ENCODE data around the gene CCL27.
"Not testable (repeated sequence)": the region's sequence is repeated elsewhere in the genome, so short reads cannot be mapped to it uniquely, and the experiment has no call there.

Gene CCL27

DNA sequence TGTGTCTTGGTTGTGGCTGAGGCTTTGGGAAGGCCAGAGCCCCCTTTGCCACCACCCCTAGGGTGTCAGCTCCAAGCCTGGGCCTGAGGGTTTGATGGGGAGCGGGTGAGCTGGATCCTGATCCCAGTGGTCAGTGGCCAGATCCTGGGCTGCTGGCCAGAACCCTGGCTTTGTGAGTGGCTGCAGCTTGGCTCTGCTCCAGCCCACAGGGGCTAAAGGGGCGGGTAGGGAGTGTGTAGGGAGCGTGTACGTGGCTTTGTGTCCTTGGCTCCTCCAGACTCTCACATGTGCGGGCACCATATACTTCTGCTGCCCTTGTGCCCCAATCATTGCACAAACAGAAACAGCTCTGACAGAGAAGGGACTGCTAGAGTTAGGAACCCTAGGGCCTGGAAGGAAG, 11.6 kb downstream of the CCL27 start:
- DNase-seq = no peak

- DNase-seq = no peak
Observed at GRCh38 chr9:34648673-34649072, 13.8 kb downstream of the CCL27 start.

DNA sequence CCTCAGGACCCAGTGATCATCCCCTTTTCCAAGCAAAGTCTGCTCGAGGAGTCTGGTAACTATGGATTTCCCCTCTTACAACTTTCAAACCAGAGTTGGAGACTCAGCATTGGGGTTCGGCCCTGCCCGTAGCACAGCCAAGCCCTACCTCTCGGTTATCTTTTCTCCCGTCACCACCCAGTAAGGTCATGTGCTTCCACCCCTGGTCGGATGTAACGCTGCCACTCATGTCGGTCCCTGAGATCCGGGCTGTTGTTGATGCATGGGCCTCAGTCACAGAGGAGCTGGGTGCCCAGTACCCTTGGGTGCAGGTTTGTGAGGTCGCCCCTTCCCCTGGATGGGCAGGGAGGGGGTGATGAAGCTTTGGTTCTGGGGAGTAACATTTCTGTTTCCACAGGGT, 14.8 kb downstream of the CCL27 start:
- DNase-seq = no peak

DNA sequence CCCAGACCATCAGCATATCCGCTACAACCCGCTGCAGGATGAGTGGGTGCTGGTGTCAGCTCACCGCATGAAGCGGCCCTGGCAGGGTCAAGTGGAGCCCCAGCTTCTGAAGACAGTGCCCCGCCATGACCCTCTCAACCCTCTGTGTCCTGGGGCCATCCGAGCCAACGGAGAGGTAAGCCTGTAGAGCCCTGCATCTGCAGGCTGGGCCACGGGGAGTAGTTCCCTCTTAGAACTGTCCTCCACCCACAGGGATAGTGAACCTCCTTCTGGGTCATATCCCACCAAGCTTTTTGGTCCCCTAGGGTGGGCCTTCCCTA, 15.4 kb downstream of the CCL27 start:
- no peak for DNase-seq

DNA sequence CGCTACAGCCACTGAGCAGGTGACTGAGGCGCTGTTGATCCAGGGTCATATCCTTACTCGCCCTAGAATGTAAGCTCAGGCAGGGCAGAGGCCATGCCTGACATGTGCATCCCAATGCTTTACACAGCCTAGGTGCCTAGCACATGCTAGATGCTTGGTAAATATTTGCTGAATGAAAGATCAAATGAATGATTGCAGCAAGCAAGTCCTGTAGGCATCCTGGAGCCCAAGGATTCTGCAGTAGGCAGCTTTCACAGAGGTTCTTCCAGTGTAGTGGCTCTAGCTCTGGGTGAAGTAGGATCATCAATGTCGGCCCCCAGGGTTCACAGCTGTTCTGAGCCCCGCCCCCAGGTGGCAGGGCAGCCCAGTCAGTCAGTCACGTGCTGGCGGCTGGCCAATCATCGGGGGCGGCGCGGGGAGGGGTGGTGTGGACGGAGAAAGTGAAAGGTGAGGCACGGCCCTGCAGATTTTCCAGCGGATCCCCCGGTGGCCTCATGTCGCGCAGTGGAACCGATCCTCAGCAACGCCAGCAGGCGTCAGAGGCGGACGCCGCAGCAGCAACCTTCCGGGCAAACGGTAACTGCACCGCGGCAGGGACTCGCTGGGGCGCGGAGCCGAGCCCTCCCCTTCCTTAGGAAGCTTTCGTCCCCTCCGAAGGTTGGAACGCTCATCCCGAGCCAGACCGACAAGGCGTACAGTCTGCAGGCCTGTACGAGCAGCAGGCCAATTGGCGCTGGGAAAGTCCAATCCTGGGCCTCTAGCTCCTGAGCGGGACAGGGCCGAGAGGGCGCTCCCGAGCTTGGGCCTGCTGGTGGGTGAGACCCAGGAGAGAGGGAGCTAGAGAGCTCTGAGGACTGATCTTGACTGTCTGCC, 16.0 kb downstream of the CCL27 start, which contains the start of gene GALT:
GALT (plus strand) TSS at position 465 of the 873 bp plus-strand sequence; CDS start at position 495, 30 bp downstream.
- peak; percentile 94 for DNase-seq

DNA sequence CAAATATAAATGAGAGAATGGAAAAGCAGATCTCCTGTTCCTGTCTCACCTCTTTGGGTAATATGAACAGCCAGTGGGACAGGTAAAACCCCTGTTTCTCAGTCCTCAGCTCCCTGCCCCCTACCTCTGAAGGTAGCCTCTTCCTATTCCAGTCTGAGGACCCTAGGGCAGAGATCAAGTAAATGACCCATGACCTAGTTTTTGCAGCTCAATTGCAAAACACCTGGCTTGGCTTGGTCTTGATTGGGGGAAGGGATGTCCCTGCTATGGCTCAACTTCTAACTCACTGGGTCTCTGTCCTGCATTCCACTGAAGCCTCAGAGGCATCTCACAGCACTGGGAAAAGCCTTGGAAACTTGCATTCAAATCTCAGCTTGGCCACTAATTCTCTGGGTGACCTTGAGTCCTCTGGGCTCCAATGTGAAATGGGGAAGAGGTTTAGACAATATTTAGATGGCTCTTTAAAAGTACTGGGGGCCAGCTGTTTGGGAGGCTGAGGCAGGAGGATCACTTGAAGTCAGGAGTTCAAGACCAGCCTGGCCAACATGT, 17.6 kb downstream of the CCL27 start:
- DNase-seq = no peak

DNA sequence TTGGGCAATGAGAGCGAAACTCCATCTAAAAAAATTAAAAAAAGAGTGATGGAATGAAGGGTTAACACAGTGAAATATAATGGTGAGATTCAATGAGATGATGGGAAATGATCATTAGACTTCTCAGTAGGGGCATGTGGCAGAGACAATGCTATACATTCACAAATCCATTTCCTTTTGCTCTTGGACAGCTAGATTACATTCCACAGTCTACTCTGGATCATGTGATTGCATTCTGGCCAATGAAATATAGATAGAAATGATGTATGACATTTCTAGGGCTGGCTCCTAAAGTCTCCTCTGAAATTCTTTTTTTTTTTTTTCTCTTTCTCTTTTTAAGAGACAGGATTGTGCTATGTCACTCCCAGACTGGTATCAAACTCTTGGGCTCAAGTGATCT, 19.8 kb downstream of the CCL27 start:
- no peak for DNase-seq

- DNase-seq = not testable (repeated sequence)
Observed at GRCh38 chr9:34639322-34639721, 23.1 kb downstream of the CCL27 start.

DNA sequence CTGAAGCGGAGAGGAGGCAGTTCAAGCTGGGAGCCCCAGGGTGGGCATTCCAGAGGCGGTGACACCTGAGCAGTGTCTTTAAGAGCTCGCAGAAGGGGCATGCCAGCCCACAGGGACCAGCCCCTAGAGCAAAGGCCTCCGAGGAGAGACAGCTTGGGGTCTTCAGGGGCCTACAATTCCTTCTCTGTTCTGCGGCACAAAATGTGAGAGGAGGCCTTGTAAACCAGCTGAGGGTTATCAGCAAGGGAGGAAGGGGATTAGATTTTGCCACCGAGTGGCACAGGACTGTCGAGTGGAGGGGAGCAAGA, 24.4 kb downstream of the CCL27 start:
- DNase-seq = no peak

- DNase-seq = peak; percentile 96
Observed at GRCh38 chr9:34637356-34638137, 24.9 kb downstream of the CCL27 start, which contains the start of gene SIGMAR1. TSS of gene SIGMAR1 (minus strand) at chr9:34637787. CDS start at chr9:34637697, 90 bp downstream.

GRCh38 chr9:34636791-34637355, 25.6 kb downstream of the CCL27 start:
- no peak for DNase-seq

DNA sequence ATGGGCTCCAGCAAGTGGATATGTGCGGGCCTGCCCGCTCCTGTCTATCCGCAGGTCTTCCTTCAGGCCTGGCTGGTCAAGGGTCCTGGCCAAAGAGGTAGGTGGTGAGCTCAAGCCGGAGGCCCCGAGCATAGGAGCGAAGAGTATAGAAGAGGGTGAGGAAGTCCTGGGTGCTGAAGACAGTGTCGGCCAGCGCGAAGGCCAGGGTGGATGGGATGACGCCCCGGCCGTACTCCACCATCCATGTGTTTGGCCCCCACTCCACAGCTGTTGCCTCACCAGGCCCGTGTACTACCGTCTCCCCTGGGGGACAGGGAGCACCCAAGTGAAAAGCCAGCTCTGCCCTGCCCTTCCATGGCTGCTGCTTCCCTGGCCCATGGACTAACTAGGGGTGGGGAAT, 26.9 kb downstream of the CCL27 start:
- no peak for DNase-seq

DNA sequence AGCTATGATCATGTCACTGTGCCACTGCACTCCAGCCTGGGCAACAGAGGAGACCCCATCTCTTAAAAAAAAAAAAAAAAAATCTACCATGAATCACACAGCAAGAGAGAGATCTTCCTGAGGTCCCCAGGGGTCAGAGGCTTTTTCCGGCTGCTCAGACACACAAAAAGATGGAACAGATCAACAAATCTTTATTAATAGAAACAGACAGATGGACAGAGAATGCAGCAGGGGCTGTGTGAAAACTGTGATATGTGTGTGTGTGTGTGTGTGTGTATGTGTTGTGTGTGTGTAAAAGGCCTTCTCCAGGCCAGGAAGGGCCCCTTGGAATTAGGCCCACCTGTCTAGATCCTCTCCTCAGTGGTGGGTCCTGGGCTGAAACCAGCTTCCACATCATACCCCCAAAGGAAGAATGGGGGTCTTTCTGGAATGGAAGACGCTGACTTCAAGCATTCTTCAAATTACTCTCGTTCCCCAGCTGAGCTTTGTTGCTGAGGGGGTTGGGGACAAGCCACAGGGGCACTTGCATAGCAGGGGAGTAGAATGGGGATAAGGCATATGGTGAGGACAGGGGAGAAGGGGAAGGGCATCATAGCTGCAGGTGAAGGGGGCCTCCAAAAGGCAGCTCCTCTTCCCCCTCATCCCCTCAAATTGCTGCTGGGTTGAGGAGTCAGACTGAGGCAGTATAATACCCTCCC, 27.8 kb downstream of the CCL27 start:
- DNase-seq = no peak

DNA sequence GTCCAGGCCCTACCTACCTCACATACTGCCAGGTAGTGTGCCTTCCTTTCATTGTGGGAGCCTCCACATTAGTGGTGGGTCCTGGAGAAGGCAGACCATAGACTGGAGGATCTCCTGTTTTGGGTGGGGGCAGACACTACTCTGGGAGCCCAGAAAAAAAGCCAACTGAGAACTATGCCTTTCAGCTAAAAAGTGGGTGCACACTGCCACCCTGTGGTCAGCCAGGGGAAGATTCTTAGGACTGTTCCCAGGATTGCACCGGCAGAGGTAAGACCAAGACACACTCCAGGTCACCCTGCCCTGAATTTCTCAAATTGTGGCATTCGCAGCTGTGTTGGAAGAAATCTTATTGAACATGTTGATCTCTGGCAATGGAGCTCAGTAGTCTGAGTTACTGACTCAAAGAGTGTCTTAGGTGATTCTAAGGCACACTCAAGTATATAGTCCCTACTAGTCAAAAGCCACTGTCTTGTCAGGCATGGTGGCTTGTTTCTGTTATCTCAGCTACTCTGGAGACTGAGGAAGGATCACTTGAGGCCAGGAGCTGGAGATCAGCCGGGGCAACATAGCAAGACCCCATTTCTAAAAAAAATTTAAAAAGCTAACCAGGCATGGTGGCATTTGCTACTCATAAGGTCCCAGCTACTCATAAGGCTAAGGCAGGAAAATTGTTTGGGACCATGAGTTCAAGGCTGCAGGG, 28.5 kb downstream of the CCL27 start:
- DNase-seq = peak; percentile 53

GRCh38 chr9:34633166-34633565, 29.3 kb downstream of the CCL27 start:
- no peak for DNase-seq

DNA sequence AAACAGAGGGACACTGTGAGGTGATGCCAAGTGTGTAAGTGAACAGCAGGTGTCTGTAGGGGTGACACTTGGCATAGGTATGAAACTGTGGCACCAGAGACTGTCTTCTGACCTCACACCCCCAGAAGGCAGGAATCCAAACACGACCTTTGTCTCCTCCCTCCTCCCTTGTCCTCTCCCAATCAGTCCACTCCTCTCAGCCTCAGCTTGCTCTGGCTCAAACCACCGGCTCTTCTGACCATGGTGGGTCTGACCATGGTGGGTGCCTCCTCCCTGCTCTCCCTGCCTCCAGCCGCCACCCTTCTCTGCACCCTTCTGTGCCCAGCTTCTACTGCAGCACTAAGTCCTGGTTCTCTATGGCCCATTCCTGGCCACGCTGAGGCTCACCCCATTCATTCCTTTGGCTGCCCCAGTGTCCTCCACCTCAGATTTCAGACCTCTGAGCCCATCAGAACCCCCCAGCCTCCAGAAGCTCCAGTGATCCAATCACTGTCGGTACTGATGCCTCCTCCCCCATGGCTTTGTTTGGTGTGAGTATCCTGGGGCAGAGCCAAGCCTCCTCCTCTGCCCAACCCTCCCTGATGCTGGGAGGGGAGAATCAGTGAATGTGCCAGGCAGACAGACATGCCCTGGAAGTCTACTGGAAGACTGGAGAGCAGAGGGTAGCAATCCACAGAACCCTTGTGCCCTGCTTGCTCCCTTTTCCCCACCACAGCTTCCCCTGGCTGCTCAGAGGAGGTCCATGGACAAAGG, 31.9 kb downstream of the CCL27 start:
- DNase-seq = no peak

- DNase-seq = no peak
Observed at GRCh38 chr9:34629491-34629808, 33.0 kb downstream of the CCL27 start.

- DNase-seq = peak; percentile 46
Observed at GRCh38 chr9:34628656-34629490, 33.6 kb downstream of the CCL27 start, which contains the start of gene ARID3C. TSS of gene ARID3C (minus strand) at chr9:34629066. CDS start at chr9:34628014, 1,052 bp downstream.

DNA sequence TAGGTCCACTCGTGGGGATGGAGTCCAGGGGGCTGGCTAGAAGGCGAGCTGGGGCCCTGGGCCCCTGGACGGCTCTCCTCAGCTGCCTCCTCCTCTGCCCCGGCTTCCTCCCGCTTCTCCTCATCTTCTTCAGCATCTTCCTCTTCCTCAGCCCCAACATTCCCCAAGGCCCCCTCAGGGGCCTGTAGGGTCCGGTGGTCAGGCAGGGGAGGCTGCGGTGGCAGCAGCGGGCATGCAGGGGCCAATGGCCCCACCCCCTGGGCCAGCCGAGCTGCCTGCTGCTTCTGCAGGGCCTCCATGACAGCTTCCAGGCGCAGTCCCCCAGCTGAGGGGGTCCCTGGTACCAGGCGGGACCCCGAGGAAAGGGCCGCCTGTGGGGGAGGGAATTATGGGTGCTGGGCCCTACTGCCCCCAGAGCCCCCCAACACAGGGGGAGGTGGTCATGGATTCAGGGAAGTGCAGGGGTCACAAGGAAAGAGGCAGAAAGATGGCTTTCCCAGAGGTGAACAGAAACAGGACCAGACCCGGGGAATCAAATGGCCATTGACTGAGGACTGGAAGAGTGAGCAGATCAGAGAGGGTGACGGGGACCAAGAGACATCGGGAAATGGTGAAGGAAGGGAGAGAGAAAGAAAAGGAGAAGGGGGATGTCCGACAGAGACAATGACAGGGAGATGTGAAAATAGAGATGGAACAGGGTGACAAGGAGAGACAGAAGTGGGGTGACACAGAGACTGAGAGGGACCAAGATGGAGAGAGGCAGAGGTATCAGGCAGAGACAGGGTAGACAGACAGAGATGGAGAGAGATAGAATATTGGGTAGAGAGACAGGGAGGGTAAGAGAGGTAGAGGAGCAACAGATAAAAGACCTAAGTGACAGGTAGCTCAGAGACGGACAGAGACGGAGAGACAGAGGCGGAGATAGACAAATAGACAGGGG, 34.5 kb downstream of the CCL27 start:
- DNase-seq = no peak

Measured in right kidney (tissue), 1 donor.